Measurements from ENCODE around the gene ZPBP2.

DNA sequence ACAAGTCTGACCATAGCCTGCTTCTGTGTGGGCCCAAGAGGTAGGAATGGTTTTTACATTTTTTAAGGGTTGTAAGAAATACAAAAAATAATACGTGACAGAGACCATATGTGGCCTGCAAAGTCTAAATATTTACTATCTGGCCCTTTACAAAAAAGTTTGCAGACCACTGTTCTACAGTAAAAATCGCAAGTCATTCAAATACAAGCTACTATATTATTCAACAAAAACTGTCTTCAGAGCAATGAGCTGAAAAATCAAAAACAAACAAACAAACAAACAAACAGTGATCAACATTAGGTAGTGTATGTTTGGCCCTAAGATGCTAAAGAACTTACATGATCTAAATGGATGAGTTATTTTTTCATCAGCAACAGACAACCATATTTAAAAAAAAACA lies 36.4 kb upstream of the ZPBP2 start:
- no peak for TF ChIP-seq ESRRG (CRISPR knock-in tag; IDR thresholded peaks at IDR 0.05)
- TF ChIP-seq, protein P1, sequence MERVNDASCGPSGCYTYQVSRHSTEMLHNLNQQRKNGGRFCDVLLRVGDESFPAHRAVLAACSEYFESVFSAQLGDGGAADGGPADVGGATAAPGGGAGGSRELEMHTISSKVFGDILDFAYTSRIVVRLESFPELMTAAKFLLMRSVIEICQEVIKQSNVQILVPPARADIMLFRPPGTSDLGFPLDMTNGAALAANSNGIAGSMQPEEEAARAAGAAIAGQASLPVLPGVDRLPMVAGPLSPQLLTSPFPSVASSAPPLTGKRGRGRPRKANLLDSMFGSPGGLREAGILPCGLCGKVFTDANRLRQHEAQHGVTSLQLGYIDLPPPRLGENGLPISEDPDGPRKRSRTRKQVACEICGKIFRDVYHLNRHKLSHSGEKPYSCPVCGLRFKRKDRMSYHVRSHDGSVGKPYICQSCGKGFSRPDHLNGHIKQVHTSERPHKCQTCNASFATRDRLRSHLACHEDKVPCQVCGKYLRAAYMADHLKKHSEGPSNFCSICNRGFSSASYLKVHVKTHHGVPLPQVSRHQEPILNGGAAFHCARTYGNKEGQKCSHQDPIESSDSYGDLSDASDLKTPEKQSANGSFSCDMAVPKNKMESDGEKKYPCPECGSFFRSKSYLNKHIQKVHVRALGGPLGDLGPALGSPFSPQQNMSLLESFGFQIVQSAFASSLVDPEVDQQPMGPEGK (CRISPR knock-in tag; IDR thresholded peaks at IDR 0.05; ENCODE audit: borderline replicate concordance): no peak
- TF ChIP-seq, protein P2, sequence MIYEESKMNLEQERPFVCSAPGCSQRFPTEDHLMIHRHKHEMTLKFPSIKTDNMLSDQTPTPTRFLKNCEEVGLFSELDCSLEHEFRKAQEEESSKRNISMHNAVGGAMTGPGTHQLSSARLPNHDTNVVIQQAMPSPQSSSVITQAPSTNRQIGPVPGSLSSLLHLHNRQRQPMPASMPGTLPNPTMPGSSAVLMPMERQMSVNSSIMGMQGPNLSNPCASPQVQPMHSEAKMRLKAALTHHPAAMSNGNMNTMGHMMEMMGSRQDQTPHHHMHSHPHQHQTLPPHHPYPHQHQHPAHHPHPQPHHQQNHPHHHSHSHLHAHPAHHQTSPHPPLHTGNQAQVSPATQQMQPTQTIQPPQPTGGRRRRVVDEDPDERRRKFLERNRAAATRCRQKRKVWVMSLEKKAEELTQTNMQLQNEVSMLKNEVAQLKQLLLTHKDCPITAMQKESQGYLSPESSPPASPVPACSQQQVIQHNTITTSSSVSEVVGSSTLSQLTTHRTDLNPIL (CRISPR knock-in tag; IDR thresholded peaks at IDR 0.05; ENCODE audit: low read depth): no peak
- no peak for TF ChIP-seq ZFP30 (CRISPR knock-in tag; IDR thresholded peaks at IDR 0.05)
- no peak for TF ChIP-seq ZFP3 (CRISPR knock-in tag; IDR thresholded peaks at IDR 0.05)
- TF ChIP-seq, protein P3, sequence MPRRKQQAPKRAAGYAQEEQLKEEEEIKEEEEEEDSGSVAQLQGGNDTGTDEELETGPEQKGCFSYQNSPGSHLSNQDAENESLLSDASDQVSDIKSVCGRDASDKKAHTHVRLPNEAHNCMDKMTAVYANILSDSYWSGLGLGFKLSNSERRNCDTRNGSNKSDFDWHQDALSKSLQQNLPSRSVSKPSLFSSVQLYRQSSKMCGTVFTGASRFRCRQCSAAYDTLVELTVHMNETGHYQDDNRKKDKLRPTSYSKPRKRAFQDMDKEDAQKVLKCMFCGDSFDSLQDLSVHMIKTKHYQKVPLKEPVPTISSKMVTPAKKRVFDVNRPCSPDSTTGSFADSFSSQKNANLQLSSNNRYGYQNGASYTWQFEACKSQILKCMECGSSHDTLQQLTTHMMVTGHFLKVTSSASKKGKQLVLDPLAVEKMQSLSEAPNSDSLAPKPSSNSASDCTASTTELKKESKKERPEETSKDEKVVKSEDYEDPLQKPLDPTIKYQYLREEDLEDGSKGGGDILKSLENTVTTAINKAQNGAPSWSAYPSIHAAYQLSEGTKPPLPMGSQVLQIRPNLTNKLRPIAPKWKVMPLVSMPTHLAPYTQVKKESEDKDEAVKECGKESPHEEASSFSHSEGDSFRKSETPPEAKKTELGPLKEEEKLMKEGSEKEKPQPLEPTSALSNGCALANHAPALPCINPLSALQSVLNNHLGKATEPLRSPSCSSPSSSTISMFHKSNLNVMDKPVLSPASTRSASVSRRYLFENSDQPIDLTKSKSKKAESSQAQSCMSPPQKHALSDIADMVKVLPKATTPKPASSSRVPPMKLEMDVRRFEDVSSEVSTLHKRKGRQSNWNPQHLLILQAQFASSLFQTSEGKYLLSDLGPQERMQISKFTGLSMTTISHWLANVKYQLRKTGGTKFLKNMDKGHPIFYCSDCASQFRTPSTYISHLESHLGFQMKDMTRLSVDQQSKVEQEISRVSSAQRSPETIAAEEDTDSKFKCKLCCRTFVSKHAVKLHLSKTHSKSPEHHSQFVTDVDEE (CRISPR knock-in tag; IDR thresholded peaks at IDR 0.05): no peak
- no peak for TF ChIP-seq RARB (CRISPR knock-in tag; IDR thresholded peaks at IDR 0.05)

Measured in SK-N-SH treated with all-trans-retinoic acid at 6 μM for 48 hours (cell line).